Activated CD4-positive, alpha-beta T cell treated with anti-CD3 and anti-CD28 coated beads, Interleukin-2, amount 10 ng/mL, durations not matched to agents 24 days and 14 days (primary cell): ENCODE results near the gene PARD3B. TPM values are rescaled to one million over a fixed set of nuclear protein-coding genes. Genes with fewer than 3 reads are reported as not detected.

Source experiments
- DNase-seq: peaks from one replicate; pipeline ENCODE4 v3.0.0; 2022
- H3K27ac Mint-ChIP-seq: one replicate; pipeline ENCODE4 v1.8.0; 2022; ENCODE audit warnings: mild to moderate bottlenecking, mixed read lengths
- H3K27me3 Mint-ChIP-seq: one replicate; pipeline ENCODE4 v1.8.0; 2022; ENCODE audit warnings: mixed read lengths
- H3K36me3 Mint-ChIP-seq: one replicate; pipeline ENCODE4 v1.8.0; 2022; ENCODE audit warnings: low read depth, mild to moderate bottlenecking, mixed read lengths
- H3K4me1 Mint-ChIP-seq: one replicate; pipeline ENCODE4 v1.8.0; 2021; ENCODE audit warnings: mixed read lengths
- H3K4me3 Mint-ChIP-seq: one replicate; pipeline ENCODE4 v1.8.0; 2022; ENCODE audit warnings: mild to moderate bottlenecking, moderate library complexity, mixed read lengths
- H3K9me3 Mint-ChIP-seq: one replicate; pipeline ENCODE4 v1.8.0; 2021; ENCODE audit warnings: mixed read lengths
- intact Hi-C: fragments of 100-400 bp; cut with micrococcal nuclease; formaldehyde crosslinking; loops from one replicate; pipeline ENCODE4 v1.15.1; 2023
- total RNA-seq: library from RNA; stranded (reverse); gene quantifications from 2 replicates; pipeline ENCODE4 v1.2.3, GENCODE V29; 2022

The PARD3B gene
- total RNA-seq, 1 donor from 2014 or later = 0.12 TPM

- H3K4me1 Mint-ChIP-seq = no peaks in the 10 kb centered on the region
- no peak for DNase-seq
- H3K4me3 Mint-ChIP-seq = no peak overlapping the region
- peaks cover 3% of the 10 kb centered on the region for H3K9me3 Mint-ChIP-seq
- peaks cover 10% of the 10 kb centered on the region for H3K27me3 Mint-ChIP-seq
- no peak overlapping the region for H3K27ac Mint-ChIP-seq
- intact Hi-C loops = no loop called here
- no peaks in the 10 kb centered on the region for H3K36me3 Mint-ChIP-seq
Measured at GRCh38 chr2:205107810-205108209, 562.5 kb downstream of the PARD3B start.

- intact Hi-C loops = no loop called here
- peaks cover 4% of the 10 kb centered on the region for H3K4me1 Mint-ChIP-seq
- H3K27ac Mint-ChIP-seq = no peak overlapping the region
- H3K27me3 Mint-ChIP-seq = peaks cover 4% of the 10 kb centered on the region
- H3K4me3 Mint-ChIP-seq = no peak overlapping the region
- peaks cover 24% of the 10 kb centered on the region for H3K9me3 Mint-ChIP-seq
- DNase-seq = no peak
- H3K36me3 Mint-ChIP-seq = no peaks in the 10 kb centered on the region
Measured at GRCh38 chr2:205115511-205115910, 570.2 kb downstream of the PARD3B start.

- H3K9me3 Mint-ChIP-seq = peaks cover 24% of the 10 kb centered on the region
- no peak overlapping the region for H3K27ac Mint-ChIP-seq
- H3K36me3 Mint-ChIP-seq = no peaks in the 10 kb centered on the region
- H3K27me3 Mint-ChIP-seq = peaks cover 4% of the 10 kb centered on the region
- no peak overlapping the region for H3K4me3 Mint-ChIP-seq
- intact Hi-C loops = no loop called here
- peaks cover 6% of the 10 kb centered on the region for H3K4me1 Mint-ChIP-seq
- DNase-seq = no peak
Measured at GRCh38 chr2:205117125-205117524, 571.9 kb downstream of the PARD3B start.

GRCh38 chr2:205119136-205119535, 573.9 kb downstream of the PARD3B start:
- intact Hi-C loops = no loop called here
- H3K27me3 Mint-ChIP-seq = no peaks in the 10 kb centered on the region

GRCh38 chr2:205128726-205129125, 583.5 kb downstream of the PARD3B start:
- Mint-ChIP-seq H3K27me3 (no peaks in the 10 kb centered on the region), H3K9me3 (peaks cover 5% of the 10 kb centered on the region), H3K27ac (no peak overlapping the region), H3K4me1 (peaks cover 16% of the 10 kb centered on the region), H3K36me3 (peaks cover 5% of the 10 kb centered on the region), H3K4me3 (no peak overlapping the region)
- intact Hi-C loops = no loop called here
- no peak for DNase-seq

More at GRCh38 chr2:205119136-205119535, 573.9 kb downstream of the PARD3B start:
- H3K9me3 Mint-ChIP-seq = peaks cover 25% of the 10 kb centered on the region
- H3K4me1 Mint-ChIP-seq = peaks cover 6% of the 10 kb centered on the region
- H3K36me3 Mint-ChIP-seq = peaks cover 4% of the 10 kb centered on the region
- DNase-seq = no peak
- no peak overlapping the region for H3K4me3 Mint-ChIP-seq
- no peak overlapping the region for H3K27ac Mint-ChIP-seq

GRCh38 chr2:205129531-205129930, 584.3 kb downstream of the PARD3B start:
- intact Hi-C loops = no loop called here
- H3K27me3 Mint-ChIP-seq = no peaks in the 10 kb centered on the region
- DNase-seq = no peak
- H3K4me3 Mint-ChIP-seq = peak overlapping the region; percentile 6
- H3K36me3 Mint-ChIP-seq = peaks cover 6% of the 10 kb centered on the region
- peaks cover 16% of the 10 kb centered on the region for H3K4me1 Mint-ChIP-seq
- no peak overlapping the region for H3K27ac Mint-ChIP-seq
- H3K9me3 Mint-ChIP-seq = peaks cover 6% of the 10 kb centered on the region

- Mint-ChIP-seq H3K4me1 (peaks cover 19% of the 10 kb centered on the region), H3K4me3 (no peak overlapping the region), H3K27me3 (no peaks in the 10 kb centered on the region), H3K9me3 (peaks cover 10% of the 10 kb centered on the region), H3K27ac (no peak overlapping the region), H3K36me3 (peaks cover 9% of the 10 kb centered on the region)
- intact Hi-C loops = no loop called here
- no peak for DNase-seq
Measured at GRCh38 chr2:205130111-205130829, 585.0 kb downstream of the PARD3B start.

- Mint-ChIP-seq H3K27me3 (no peaks in the 10 kb centered on the region), H3K4me3 (no peak overlapping the region), H3K27ac (no peak overlapping the region), H3K9me3 (peaks cover 19% of the 10 kb centered on the region), H3K4me1 (peaks cover 21% of the 10 kb centered on the region), H3K36me3 (peaks cover 6% of the 10 kb centered on the region)
- no peak for DNase-seq
- intact Hi-C loops = no loop called here
Measured at GRCh38 chr2:205133544-205133943, 588.3 kb downstream of the PARD3B start.

GRCh38 chr2:205138735-205139134, 593.5 kb downstream of the PARD3B start:
- Mint-ChIP-seq H3K27ac (no peak overlapping the region), H3K36me3 (peaks cover 4% of the 10 kb centered on the region), H3K4me1 (peaks cover 10% of the 10 kb centered on the region), H3K27me3 (peaks cover 3% of the 10 kb centered on the region), H3K9me3 (peaks cover 14% of the 10 kb centered on the region), H3K4me3 (no peak overlapping the region)
- DNase-seq = no peak
- intact Hi-C loops = no loop called here

GRCh38 chr2:205139822-205140463, 594.7 kb downstream of the PARD3B start:
- intact Hi-C loops = no loop called here
- no peaks in the 10 kb centered on the region for H3K36me3 Mint-ChIP-seq
- H3K27ac Mint-ChIP-seq = no peak overlapping the region
- H3K4me1 Mint-ChIP-seq = peaks cover 7% of the 10 kb centered on the region
- H3K27me3 Mint-ChIP-seq = peaks cover 7% of the 10 kb centered on the region
- H3K4me3 Mint-ChIP-seq = no peak overlapping the region
- peaks cover 16% of the 10 kb centered on the region for H3K9me3 Mint-ChIP-seq
- no peak for DNase-seq

- H3K36me3 Mint-ChIP-seq = no peaks in the 10 kb centered on the region
- no peak for DNase-seq
- H3K27ac Mint-ChIP-seq = no peak overlapping the region
- H3K27me3 Mint-ChIP-seq = peaks cover 9% of the 10 kb centered on the region
- H3K4me3 Mint-ChIP-seq = no peak overlapping the region
- peaks cover 5% of the 10 kb centered on the region for H3K4me1 Mint-ChIP-seq
- peaks cover 24% of the 10 kb centered on the region for H3K9me3 Mint-ChIP-seq
- intact Hi-C loops = no loop called here
Measured at GRCh38 chr2:205141381-205141780, 596.1 kb downstream of the PARD3B start.

- DNase-seq = no peak
- H3K27me3 Mint-ChIP-seq = peaks cover 9% of the 10 kb centered on the region
- intact Hi-C loops = no loop called here
- H3K9me3 Mint-ChIP-seq = peaks cover 19% of the 10 kb centered on the region
- no peak overlapping the region for H3K4me3 Mint-ChIP-seq
- no peaks in the 10 kb centered on the region for H3K36me3 Mint-ChIP-seq
- H3K4me1 Mint-ChIP-seq = no peaks in the 10 kb centered on the region
- no peak overlapping the region for H3K27ac Mint-ChIP-seq
Measured at GRCh38 chr2:205145888-205146287, 600.6 kb downstream of the PARD3B start.

GRCh38 chr2:205148755-205149154, 603.5 kb downstream of the PARD3B start:
- intact Hi-C loops = no loop called here
- no peak for DNase-seq
- no peaks in the 10 kb centered on the region for H3K4me1 Mint-ChIP-seq
- H3K27me3 Mint-ChIP-seq = peaks cover 6% of the 10 kb centered on the region
- peaks cover 29% of the 10 kb centered on the region for H3K9me3 Mint-ChIP-seq
- H3K4me3 Mint-ChIP-seq = no peak overlapping the region
- H3K27ac Mint-ChIP-seq = no peak overlapping the region
- no peaks in the 10 kb centered on the region for H3K36me3 Mint-ChIP-seq

GRCh38 chr2:205156457-205156856, 611.2 kb downstream of the PARD3B start:
- Mint-ChIP-seq H3K9me3 (peaks cover 12% of the 10 kb centered on the region), H3K27me3 (peaks cover 6% of the 10 kb centered on the region), H3K4me1 (peaks cover 5% of the 10 kb centered on the region), H3K4me3 (no peak overlapping the region), H3K27ac (no peak overlapping the region), H3K36me3 (no peaks in the 10 kb centered on the region)
- no peak for DNase-seq
- intact Hi-C loops = no loop called here
